Calu3 (cell line): ENCODE measurements around the gene ADAT3. TPM values are rescaled to one million over a fixed set of nuclear protein-coding genes. Genes with fewer than 3 reads are reported as not detected.

Source experiments
- BruUV-seq: library from RNA; stranded (reverse); fragments of 400-500 nt; replicated peaks from 2 replicates; lab custom pipeline; 2021; lab: Mats Ljungman, UMichigan
- CTCF ChIA-PET: fragments of 300-600 bp; sonication (Branson Sonifier 250); formaldehyde crosslinking; loops from one replicate; lab custom pipeline; 2022; ENCODE audit warnings: antibody characterized with exemption; lab: Charles Lee
- DNase-seq: peaks from one replicate; pipeline ENCODE4 v3.0.0; 2022
- H3K27ac Mint-ChIP-seq: one replicate; pipeline ENCODE4 v1.8.0; 2022; ENCODE audit warnings: mixed read lengths; ENCODE audit not compliant: unreplicated experiment
- H3K27me3 Mint-ChIP-seq: one replicate; pipeline ENCODE4 v1.8.0; 2022; ENCODE audit warnings: mixed read lengths; ENCODE audit not compliant: unreplicated experiment
- H3K36me3 Mint-ChIP-seq: one replicate; pipeline ENCODE4 v1.8.0; 2022; ENCODE audit warnings: mild to moderate bottlenecking, moderate library complexity, mixed read lengths; ENCODE audit not compliant: insufficient read depth, unreplicated experiment
- H3K4me1 Mint-ChIP-seq: one replicate; pipeline ENCODE4 v1.8.0; 2022; ENCODE audit warnings: mild to moderate bottlenecking, low read depth, mixed read lengths; ENCODE audit not compliant: unreplicated experiment
- H3K4me3 Mint-ChIP-seq: one replicate; pipeline ENCODE4 v1.8.0; 2022; ENCODE audit warnings: mild to moderate bottlenecking, low read depth, moderate library complexity, mixed read lengths; ENCODE audit not compliant: unreplicated experiment
- H3K9me3 Mint-ChIP-seq: one replicate; pipeline ENCODE4 v1.8.0; 2022; ENCODE audit warnings: low read depth, mixed read lengths; ENCODE audit not compliant: unreplicated experiment
- CTCF ChIP-seq: fragments of 200-600 bp; IDR thresholded peaks from one replicate; pipeline ENCODE4 v1.8.0; 2022; ENCODE audit warnings: antibody characterized with exemption; ENCODE audit not compliant: unreplicated experiment
- intact Hi-C: fragments of 100-400 bp; cut with micrococcal nuclease; formaldehyde crosslinking; loops from one replicate; pipeline ENCODE4 v1.10.0; 2022; ENCODE audit not compliant: unreplicated experiment
- total RNA-seq: library from RNA; stranded (reverse); gene quantifications from 2 replicates; pipeline ENCODE4 v1.2.3, GENCODE V29; 2022

The ADAT3 gene
- total RNA-seq, 1 experiment from 2014 or later, result 6.7 TPM

- TF ChIP-seq CTCF, result no peak
- no peaks in the 10 kb centered on the region for H3K4me1 Mint-ChIP-seq
- peaks cover 32% of the 10 kb centered on the region for H3K36me3 Mint-ChIP-seq
- no peak overlapping the region for H3K27ac Mint-ChIP-seq
- no TSS peak for BruUV-seq
- intact Hi-C loops, result no loop called here
- CTCF ChIA-PET, result interaction anchor here (0.7 kb wide), 1 partner anchor 539 kb away, joined by 6 read pairs; no protein-coding TSS in a partner anchor
- no peaks in the 10 kb centered on the region for H3K27me3 Mint-ChIP-seq
- no peak for DNase-seq
- no peak overlapping the region for H3K4me3 Mint-ChIP-seq
- H3K9me3 Mint-ChIP-seq, result no peaks in the 10 kb centered on the region
These were observed 47.4 kb upstream of the ADAT3 start for GRCh38 chr19:1857648-1858326.

- no peak for TF ChIP-seq CTCF
- DNase-seq, result no peak
- intact Hi-C loops, result no loop called here
- H3K27me3 Mint-ChIP-seq, result no peaks in the 10 kb centered on the region
- no TSS peak for BruUV-seq
- H3K27ac Mint-ChIP-seq, result no peak overlapping the region
- CTCF ChIA-PET, result no interaction called here
- no peaks in the 10 kb centered on the region for H3K9me3 Mint-ChIP-seq
- H3K4me3 Mint-ChIP-seq, result peak overlapping the region; percentile 83
- H3K36me3 Mint-ChIP-seq, result peaks cover 29% of the 10 kb centered on the region
- H3K4me1 Mint-ChIP-seq, result no peaks in the 10 kb centered on the region
These were observed 46.7 kb upstream of the ADAT3 start for GRCh38 chr19:1858412-1859081.

GRCh38 chr19:1859331-1859781 is 45.8 kb upstream of the ADAT3 start:
- Mint-ChIP-seq H3K27me3 (no peaks in the 10 kb centered on the region), H3K27ac (no peak overlapping the region), H3K9me3 (no peaks in the 10 kb centered on the region), H3K4me3 (peak overlapping the region; percentile 83), H3K4me1 (no peaks in the 10 kb centered on the region), H3K36me3 (peaks cover 35% of the 10 kb centered on the region)
- no peak for DNase-seq
- no TSS peak for BruUV-seq
- CTCF ChIA-PET, result no interaction called here
- no peak for TF ChIP-seq CTCF
- intact Hi-C loops, result no loop called here

- Mint-ChIP-seq H3K36me3 (peaks cover 41% of the 10 kb centered on the region), H3K9me3 (no peaks in the 10 kb centered on the region), H3K27ac (no peak overlapping the region), H3K4me3 (peak overlapping the region; percentile 83), H3K27me3 (no peaks in the 10 kb centered on the region), H3K4me1 (no peaks in the 10 kb centered on the region)
- intact Hi-C loops, result no loop called here
- DNase-seq, result peak; percentile 62
- CTCF ChIA-PET, result interaction anchor here (0.6 kb wide), 1 partner anchor 282 kb away, joined by 9 read pairs; no protein-coding TSS in a partner anchor
- no TSS peak for BruUV-seq
- no peak for TF ChIP-seq CTCF
These were observed 45.0 kb upstream of the ADAT3 start for GRCh38 chr19:1860042-1860775.
